GM23338 (cell line): ENCODE data around the gene DCP2.

ENCODE experiments used
- CTCF ChIP-seq, 2 experiments: fragments of 200-600 bp in 1 of 2; sonication (generic) in 1 of 2; conservative IDR thresholded peaks; 2 replicates each; pipeline versions ENCODE4 v1.5.1 to v1.6.1; 2016 to 2017; ENCODE audit warnings: antibody characterized with exemption in 2 of 2, low read depth in 2 of 2, mild to moderate bottlenecking in 2 of 2, moderate library complexity in 1 of 2
- ETS1 ChIP-seq: IDR thresholded peaks from 2 replicates; pipeline ENCODE4 v1.6.1; 2016; ENCODE audit warnings: antibody characterized with exemption
- EZH2 ChIP-seq: fragments of 200-600 bp; sonication (generic); IDR thresholded peaks from one replicate; pipeline ENCODE4 v1.8.0; 2017; ENCODE audit warnings: antibody characterized with exemption, mild to moderate bottlenecking, low read depth; ENCODE audit not compliant: unreplicated experiment
- POLR2AphosphoS5 ChIP-seq: IDR thresholded peaks from 2 replicates; pipeline ENCODE4 v1.6.1; 2016; ENCODE audit warnings: antibody characterized with exemption, low read depth
- REST ChIP-seq: IDR thresholded peaks from one replicate; pipeline ENCODE4 v1.6.1; 2018; ENCODE audit warnings: antibody characterized with exemption; ENCODE audit not compliant: unreplicated experiment
- ZNF462 ChIP-seq: fragments of 250-450 bp; sonication (Bioruptor Pico); IDR thresholded peaks from 2 replicates; pipeline ENCODE4 v1.5.0; 2020; ENCODE audit warnings: mild to moderate bottlenecking, moderate library complexity

- no peak for TF ChIP-seq CTCF (conservative IDR thresholded peaks at IDR 0.05; ENCODE audit: low read depth in 2 of 2)
- TF ChIP-seq EZH2, result no peak
- no peak for TF ChIP-seq ETS1
- TF ChIP-seq REST, result no peak
- TF ChIP-seq POLR2AphosphoS5, result no peak
- no peak for TF ChIP-seq ZNF462 (CRISPR knock-in tag)
Observed at GRCh38 chr5:112938286-112938685, 38.3 kb upstream of the DCP2 start.
